ENCODE measurements around the gene ANO2.
"Not testable (repeated sequence)": the region's sequence is repeated elsewhere in the genome, so short reads cannot be mapped to it uniquely, and the experiment has no call there.

The ANO2 gene

DNA sequence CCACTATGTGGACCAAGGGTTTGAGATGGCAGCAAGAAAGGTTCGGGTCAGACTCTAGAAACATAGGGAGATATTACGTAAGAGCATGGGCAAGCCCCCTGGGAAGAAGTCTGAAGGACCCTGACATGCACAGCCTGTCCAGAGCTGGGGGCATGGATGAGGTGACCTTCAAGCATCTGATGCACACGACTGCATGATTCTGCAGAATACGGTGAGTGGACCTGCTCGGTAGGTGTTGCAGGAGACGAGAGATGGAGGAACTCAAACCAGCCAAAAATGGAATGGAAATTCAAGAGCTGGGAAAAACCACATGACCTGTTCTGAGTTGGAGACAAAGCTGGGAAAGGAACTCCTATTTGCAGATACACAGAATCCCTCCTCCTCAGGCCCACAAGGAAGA, 43.6 kb downstream of the ANO2 start:
- no peak for TF ChIP-seq GATA1 (IDR thresholded peaks at IDR 0.05; ENCODE audit: low read depth, low read length)
- no peak for TF ChIP-seq POLR2A (IDR thresholded peaks at IDR 0.05; ENCODE audit: low read length)
- DNase-seq: no peak

DNA sequence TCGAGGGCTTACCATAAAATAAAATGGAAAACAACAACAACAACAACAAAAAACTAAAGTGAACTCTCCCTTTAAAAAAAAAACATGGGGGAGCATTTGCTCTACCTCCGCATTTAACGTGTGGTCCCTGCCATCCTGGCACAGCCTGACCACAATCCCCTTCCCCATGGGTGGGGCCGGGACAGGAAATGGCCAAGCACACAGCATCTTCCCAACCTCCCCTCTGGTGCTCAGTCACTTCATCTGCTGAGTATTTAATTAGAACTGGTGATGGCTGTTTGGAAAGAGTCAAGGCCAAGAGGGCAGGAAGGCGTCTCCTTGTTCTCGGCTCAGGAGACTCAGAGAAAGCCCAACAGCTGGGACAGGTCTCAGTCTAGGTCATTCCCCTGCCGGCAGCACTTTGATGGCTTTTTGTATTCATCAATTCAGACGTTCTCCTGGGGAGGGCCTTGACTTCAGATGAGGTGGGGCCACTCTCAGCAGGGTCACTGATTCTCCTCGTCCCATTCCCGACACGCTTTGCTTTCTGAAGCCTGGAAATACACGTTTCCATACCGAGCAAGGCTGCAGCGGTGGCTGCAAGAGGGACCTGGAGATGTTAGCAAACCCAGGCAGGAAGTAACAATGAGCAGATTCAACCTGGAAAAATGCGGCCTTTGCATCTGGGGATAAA, 44.4 kb downstream of the ANO2 start:
- DNase-seq: no peak
- no peak for TF ChIP-seq GATA1 (IDR thresholded peaks at IDR 0.05; ENCODE audit: low read depth, low read length)
- no peak for TF ChIP-seq POLR2A (IDR thresholded peaks at IDR 0.05; ENCODE audit: low read length)

GRCh38 chr12:5900076-5900475, 45.0 kb downstream of the ANO2 start:
- TF ChIP-seq POLR2A (IDR thresholded peaks at IDR 0.05; ENCODE audit: low read length) (no peak), GATA1 (IDR thresholded peaks at IDR 0.05; ENCODE audit: low read depth, low read length) (no peak)
- DNase-seq: no peak

DNA sequence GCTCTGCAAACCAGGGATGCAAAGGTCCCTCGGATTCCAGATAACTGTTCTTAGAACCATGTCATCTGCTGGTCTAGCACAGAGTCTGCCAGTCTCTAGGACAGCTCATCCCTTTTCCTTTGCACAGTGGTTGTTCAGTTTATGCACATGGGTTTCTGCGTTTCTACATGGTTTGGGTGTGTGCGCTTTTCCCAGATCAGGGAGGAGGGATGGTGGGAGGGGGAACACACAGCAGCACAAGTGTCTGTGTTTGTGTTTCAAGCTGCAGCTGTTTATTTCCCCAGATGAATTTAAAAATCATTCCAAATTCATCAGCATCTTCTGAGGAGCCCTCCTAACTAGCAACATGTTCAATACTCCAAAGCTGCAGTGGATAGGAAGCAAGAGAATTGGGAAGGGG, 45.4 kb downstream of the ANO2 start:
- DNase-seq: no peak
- TF ChIP-seq POLR2A (IDR thresholded peaks at IDR 0.05; ENCODE audit: low read length): no peak
- TF ChIP-seq GATA1 (IDR thresholded peaks at IDR 0.05; ENCODE audit: low read depth, low read length): no peak

- DNase-seq: no peak
- TF ChIP-seq GATA1 (IDR thresholded peaks at IDR 0.05; ENCODE audit: low read depth, low read length) (no peak), POLR2A (IDR thresholded peaks at IDR 0.05; ENCODE audit: low read length) (no peak)
Observed at GRCh38 chr12:5898874-5899273, 46.2 kb downstream of the ANO2 start.

- TF ChIP-seq POLR2A (IDR thresholded peaks at IDR 0.05; ENCODE audit: low read length) (no peak), GATA1 (IDR thresholded peaks at IDR 0.05; ENCODE audit: low read depth, low read length) (no peak)
- peak; percentile 47 to 67 for DNase-seq
Observed at GRCh38 chr12:5889381-5890047, 55.5 kb downstream of the ANO2 start.

DNA sequence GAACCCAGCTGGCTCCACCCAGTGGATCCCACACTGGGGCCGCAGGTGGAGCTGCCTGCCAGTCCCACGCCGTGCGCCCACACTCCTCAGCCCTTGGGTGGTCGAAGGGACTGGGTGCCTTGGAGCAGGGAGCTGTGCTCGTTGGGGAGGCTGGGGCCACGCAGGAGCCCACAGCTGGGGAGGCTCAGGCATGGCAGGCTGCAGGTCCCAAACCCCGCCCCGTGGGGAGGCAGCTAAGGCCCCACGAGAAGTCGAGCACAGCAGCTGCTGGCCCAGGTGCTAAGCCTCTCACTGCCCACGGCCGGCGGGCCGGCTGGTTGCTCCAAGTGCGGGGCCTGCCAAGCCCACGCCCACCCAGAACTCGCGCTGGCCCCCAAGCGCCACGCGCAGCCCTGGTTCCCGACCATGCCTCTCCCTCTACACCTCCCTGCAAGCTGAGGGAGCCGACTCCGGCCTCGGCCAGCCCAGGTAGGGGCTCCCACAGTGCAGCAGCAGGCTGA, 56.2 kb downstream of the ANO2 start:
- TF ChIP-seq POLR2A (IDR thresholded peaks at IDR 0.05; ENCODE audit: low read length): no peak
- TF ChIP-seq GATA1 (IDR thresholded peaks at IDR 0.05; ENCODE audit: low read depth, low read length): no peak
- DNase-seq: no peak

- not testable (repeated sequence) for DNase-seq
Observed at GRCh38 chr12:5887819-5888218, 57.2 kb downstream of the ANO2 start.

GRCh38 chr12:5884866-5885265, 60.2 kb downstream of the ANO2 start:
- no peak for TF ChIP-seq GATA1 (IDR thresholded peaks at IDR 0.05; ENCODE audit: low read depth, low read length)
- no peak for TF ChIP-seq POLR2A (IDR thresholded peaks at IDR 0.05; ENCODE audit: low read length)
- no peak for DNase-seq

GRCh38 chr12:5884285-5884684, 60.8 kb downstream of the ANO2 start:
- no peak for DNase-seq
- TF ChIP-seq POLR2A (IDR thresholded peaks at IDR 0.05; ENCODE audit: low read length) (no peak), GATA1 (IDR thresholded peaks at IDR 0.05; ENCODE audit: low read depth, low read length) (no peak)

GRCh38 chr12:5882511-5883190, 62.4 kb downstream of the ANO2 start:
- DNase-seq: no peak
- TF ChIP-seq GATA1 (IDR thresholded peaks at IDR 0.05; ENCODE audit: low read depth, low read length) (no peak), POLR2A (IDR thresholded peaks at IDR 0.05; ENCODE audit: low read length) (no peak)

- TF ChIP-seq GATA1 (IDR thresholded peaks at IDR 0.05; ENCODE audit: low read depth, low read length): no peak
- TF ChIP-seq POLR2A (IDR thresholded peaks at IDR 0.05; ENCODE audit: low read length): no peak
- no peak for DNase-seq
Observed at GRCh38 chr12:5881666-5882065, 63.4 kb downstream of the ANO2 start.

DNA sequence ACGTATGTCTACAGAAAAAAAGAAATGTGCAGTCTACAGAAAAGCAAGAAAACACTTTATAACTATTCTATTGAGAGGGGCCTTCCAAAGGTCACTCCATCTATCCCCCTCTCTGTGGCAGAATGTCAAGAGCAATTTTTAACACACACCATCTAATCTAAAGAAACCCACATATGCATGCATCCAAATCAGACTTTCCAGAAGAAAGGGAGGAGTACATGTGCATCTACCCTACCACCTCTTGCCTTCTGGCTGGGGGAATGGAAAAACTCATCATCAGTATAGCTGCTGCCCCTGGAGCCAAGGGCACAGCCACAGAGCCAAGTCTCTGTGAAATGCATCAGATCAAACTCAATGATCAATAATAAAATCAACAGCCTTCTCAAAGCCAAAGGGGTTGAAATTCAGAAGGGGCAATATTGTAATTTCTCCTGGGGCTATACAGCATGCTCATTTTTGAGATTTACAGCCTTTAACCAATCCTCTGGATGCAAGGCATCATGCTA, 63.9 kb downstream of the ANO2 start:
- no peak for DNase-seq
- TF ChIP-seq POLR2A (IDR thresholded peaks at IDR 0.05; ENCODE audit: low read length) (no peak), GATA1 (IDR thresholded peaks at IDR 0.05; ENCODE audit: low read depth, low read length) (no peak)

DNA sequence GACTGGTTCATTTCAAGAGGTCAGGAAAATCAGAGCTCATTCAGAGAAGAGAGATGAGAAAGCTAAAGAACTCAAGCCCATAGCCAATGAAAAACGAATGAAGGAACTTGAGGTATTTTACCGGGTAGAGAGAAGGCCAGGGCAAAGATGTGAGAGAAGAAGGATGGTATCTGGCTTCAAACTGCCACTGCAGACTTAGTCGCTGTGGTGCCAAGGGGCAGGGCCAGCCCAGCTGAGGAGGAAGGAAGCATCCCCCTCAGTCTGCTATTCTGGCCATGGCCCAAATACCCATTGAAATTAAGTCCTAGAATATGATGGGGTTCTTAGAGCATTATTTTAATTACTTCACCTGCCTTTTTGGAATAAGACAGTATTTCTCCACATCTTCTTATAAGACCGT, 69.2 kb downstream of the ANO2 start:
- no peak for DNase-seq
- TF ChIP-seq POLR2A (IDR thresholded peaks at IDR 0.05; ENCODE audit: low read length) (no peak), GATA1 (IDR thresholded peaks at IDR 0.05; ENCODE audit: low read depth, low read length) (no peak)
